HG03469 (cell line): ENCODE measurements around the gene PLEKHO2.
A peak's percentile ranks its signal among the peaks of the same experiment; 100 is the strongest.
"Not testable (repeated sequence)": the region's sequence is repeated elsewhere in the genome, so short reads cannot be mapped to it uniquely, and the experiment has no call there.

Source experiments
- ATAC-seq: cut with Tn5 transposase; IDR thresholded peaks from one replicate; pipeline ENCODE4 v1.9.1; 2021; ENCODE audit warnings: mild to moderate bottlenecking, moderate library complexity, moderate number of reproducible peaks; ENCODE audit not compliant: unreplicated experiment

Gene PLEKHO2, protein sequence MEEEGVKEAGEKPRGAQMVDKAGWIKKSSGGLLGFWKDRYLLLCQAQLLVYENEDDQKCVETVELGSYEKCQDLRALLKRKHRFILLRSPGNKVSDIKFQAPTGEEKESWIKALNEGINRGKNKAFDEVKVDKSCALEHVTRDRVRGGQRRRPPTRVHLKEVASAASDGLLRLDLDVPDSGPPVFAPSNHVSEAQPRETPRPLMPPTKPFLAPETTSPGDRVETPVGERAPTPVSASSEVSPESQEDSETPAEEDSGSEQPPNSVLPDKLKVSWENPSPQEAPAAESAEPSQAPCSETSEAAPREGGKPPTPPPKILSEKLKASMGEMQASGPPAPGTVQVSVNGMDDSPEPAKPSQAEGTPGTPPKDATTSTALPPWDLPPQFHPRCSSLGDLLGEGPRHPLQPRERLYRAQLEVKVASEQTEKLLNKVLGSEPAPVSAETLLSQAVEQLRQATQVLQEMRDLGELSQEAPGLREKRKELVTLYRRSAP

DNA sequence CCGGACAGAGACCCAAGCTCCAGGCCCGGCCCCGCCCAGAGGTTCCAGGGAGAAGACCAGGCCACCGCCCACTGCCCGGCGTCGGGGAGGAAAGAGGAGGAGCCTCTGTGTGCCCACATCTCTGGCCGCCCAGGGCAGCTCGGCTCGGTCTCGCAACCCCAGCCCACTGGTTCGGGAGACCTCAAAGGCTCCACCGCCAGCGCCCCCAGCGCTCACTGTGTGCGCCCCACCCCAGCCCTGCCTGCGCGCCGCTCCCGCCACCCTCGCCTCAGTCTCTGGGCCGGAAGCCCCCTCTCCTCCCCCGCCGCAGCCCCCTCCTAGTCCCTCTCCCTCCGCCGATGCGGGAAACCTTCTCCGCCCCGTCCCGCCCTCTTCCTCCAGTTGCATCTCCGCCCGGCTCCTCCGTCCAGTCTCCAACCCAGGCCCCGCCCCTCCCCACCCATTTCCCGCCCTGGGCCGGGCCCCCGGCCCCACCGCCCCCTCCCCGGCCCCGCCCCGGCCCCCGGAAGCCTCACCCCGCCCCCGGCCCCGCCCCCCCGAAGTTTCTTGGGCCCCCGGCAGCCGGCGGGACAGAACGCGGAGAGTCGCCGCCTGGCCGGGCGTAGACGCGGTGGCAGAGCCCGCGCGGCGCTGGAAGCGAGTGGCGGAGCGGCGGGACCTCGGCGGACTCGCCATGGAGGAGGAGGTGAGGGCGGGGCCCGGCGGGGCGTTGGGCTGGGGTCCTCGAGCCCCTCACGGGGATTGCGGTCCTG, at the start of gene PLEKHO2:
PLEKHO2 (plus strand) TSS at position 572 of the 752 bp plus-strand sequence; CDS start at position 674, 102 bp downstream.
- peak; percentile 33 for ATAC-seq

DNA sequence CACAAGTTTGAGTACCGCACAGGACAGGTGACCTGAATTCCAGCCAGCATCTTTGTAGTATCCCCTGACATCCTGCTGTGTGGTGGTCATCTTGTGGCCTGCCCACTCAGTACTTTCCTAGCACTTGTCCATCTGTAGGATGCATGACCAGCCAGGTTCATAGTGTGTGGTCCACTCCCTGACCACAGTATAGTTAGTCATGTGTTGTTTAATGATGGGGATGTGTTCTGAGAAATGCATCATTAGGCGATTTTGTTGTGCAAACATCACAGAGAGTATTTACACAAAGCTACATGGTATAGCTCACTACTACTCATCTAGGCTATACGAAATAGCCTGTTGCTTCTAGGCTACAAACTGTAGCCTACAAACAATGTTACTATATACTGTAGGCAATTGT, 49.4 kb upstream of the PLEKHO2 start:
- ATAC-seq = no peak

DNA sequence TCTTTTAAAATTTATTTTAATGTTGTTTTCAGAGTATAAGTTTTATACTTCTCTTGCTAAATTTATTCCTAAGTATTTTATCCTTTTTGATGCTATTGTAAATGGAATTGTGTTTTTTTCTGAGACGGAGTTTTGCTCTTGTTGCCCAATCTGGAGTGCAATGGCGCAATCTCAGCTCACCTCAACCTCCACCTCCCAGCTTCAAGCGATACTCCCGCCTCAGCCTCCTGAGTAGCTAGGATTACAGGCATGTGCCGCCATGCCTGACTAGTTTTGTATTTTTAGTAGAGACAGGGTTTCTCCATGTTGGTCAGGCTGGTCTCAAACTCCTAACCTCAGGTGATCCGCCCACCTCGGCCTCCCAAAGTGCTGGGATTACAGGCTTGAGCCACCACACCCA, 46.4 kb upstream of the PLEKHO2 start:
- ATAC-seq = not testable (repeated sequence)

DNA sequence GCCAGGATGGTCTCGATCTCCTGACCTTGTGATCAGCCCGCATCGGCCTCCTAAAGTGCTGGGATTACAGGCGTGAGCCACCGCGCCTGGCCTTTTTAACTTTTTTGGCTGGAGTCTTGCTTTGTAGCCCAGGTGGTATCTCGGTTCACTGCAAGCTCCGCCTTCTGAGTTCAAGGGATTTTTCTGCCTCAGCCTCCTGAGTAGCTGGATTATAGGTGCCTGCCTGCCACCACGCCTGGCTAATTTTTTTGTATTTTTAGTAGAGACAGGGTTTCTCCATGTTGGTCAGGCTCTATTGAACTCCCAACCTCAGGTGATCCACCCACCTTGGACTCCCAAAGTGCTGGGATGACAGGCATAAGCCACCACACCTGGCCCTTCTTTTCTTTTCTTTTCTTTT, 45.8 kb upstream of the PLEKHO2 start:
- ATAC-seq = not testable (repeated sequence)

DNA sequence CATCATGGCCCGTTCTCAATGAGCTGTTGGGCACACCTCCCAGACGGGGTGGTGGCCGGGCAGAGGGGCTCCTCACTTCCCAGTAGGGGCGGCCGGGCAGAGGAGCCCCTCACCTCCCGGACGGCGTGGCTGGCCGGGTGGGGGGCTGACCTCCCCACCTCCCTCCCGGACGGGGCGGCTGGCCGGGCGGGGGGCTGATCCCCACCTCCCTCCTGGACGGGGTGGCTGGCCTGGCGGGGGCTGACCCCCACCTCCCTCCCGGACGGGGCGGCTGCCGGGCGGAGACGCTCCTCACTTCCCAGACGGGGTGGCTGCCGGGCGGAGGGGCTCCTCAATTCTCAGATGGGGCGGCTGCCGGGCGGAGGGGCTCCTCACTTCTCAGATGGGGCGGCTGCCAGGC, 42.8 kb upstream of the PLEKHO2 start:
- not testable (repeated sequence) for ATAC-seq

DNA sequence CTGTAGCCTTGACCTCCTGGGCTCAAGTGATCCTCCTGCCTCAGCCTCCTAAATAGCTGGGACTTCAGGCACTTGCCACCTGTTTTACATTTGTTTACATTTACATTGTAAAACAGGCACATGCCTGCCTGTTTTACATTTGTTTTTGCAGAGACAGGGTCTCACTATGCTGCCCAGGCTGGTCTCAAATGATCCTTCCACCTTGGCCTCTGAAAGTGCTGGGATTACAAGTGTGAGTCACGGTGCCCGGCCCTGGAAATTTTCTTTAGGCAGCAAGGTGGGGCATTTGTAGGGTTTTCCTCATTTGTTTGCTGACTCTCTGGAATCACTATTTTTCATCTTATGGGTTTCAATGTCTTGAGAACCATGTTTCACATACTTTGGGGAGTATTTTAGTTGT, 41.2 kb upstream of the PLEKHO2 start:
- ATAC-seq = no peak

DNA sequence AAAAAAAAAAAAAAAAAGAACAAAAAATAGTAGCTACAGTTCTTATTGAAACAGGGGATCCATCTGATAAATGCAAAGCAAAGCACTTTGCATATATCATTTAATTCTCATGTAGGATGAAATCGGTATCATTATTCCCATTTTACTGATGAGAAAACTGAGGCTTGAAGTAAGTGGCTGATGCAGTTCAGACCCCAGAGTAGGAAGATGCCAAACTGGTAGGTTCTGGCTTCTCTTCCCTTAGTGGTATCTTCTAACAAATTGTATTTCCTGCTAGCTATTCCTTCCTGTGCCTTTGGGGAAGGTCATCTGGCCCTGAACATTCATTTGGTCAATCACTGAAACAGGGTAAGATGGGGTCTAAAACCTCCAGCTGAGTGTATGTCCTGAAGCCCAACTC, 38.2 kb upstream of the PLEKHO2 start:
- ATAC-seq = no peak

DNA sequence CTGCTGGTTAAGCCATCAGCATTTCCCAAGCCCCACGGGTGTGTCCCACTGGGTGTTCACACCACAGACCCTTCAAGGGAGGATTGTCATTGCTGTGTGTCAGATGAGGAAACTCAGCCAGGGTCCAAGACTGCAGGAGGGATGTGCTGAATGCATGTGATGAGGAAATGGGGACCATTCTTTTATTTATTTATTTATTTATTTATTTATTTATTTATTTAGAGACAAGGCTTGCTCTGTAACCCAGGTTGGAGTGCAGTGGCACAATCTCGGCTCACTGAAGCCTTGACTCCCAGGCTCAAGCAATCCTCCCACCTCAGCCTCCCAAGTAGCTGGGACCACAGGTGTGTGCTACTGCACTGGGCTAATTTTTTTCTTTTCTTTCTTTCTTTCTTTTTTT, 37.1 kb upstream of the PLEKHO2 start:
- ATAC-seq = no peak

DNA sequence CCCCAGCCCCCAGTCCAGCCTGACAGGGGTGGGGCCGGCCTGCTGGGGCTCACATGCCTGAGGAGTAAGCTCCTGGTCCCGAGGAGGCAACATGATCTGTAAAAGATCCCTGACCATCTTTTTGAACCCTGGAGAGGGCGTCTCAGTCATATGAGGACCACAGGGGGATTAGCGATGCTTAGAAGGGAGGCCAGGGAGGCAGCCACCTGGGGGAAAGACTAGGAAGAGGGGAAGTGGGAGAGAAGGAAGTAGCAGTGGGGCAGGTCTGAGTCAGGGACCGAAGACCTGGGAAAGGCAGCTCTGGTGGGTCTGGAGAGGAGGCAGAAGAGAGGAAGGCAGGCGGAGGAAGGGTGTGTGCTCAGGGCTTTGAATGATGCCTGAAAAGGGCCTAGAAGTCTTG, 35.2 kb upstream of the PLEKHO2 start:
- ATAC-seq = no peak

DNA sequence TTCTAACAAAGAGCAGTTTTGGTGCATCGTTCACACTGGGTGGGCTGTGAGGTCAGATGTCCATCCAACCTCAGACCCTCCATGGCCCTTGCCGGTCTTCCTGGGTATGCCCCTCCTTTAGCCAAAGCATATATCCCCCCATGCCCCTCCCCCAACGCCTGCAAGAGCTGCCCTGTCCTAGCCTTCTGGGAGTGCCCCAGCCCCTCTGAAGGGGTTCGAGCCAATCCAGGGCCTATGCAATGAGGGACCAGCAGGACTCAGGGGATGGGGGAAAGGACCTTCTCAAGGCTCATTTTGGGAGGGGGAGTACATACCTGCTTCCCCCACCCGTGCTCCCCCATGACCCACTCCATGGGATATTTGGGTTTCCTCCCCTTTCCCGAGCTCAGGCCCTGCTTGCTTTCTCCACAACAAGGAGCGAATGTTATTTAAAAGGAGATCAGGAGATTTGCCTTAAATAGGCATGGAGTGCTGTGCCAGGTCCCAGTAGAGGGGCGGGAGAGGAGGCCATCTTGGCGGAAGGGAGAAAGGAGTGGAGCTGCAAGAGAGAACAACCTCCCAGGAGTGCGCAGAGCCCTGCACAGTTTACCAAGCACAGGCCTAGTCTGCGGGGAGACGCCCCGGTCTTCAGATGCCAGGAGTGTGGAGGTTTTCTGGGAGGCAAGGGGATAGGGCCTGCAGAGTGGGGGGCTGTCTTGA, 34.5 kb upstream of the PLEKHO2 start:
- no peak for ATAC-seq

DNA sequence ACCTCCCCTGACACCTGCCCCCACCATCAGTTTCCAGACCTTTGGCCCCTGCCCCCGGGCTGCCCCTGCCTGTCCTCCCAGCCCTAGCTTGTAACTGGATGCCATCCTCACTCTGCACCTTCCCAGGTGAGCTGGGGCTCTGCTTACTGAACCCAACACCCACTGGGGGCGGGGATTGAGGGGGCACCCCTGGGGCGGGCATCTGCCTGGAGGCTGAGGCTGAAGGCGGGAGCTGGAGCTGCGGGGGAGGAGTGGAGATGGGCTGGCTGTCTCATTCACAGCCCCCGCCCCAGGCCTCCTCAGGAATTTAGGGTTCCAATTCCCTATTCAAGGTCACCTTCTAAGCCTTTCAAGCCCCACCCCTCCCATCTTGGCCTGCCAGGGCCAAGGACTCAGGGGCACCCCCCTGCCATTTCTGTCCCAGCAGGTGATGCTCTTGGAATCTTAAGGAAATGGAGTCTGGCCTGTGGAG, 33.9 kb upstream of the PLEKHO2 start:
- no peak for ATAC-seq

DNA sequence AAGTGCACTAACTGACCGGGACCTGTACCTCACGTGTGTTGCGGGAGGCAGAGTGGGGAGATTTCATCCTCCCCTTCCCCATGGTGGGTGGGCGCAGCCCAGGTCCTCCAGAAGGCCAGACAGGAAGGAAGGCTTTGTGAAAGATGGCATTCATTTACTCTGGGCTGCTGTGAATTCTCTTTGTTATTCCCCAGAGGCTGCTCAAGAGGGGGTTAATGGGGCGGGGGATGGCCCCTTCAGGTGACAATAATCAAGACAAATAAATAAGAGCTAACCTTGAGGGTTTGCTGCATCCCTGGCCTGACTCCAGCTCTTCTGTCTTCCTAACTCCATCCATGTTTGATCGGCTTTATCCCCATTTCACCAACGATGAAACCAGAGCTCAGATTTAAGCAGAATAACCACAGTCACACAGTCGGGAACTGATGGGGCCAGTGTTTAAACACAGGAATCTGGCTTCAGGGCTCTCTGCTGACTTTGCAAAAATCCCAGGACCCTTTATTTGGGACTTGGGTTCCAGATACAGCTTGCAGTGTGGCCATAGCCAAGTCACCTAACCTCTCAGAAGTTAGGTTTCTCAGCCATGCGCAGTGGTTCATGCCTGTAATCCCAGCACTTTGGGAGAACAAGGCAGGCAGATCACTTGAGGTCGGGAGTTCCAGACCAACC, 32.8 kb upstream of the PLEKHO2 start:
- ATAC-seq = no peak

DNA sequence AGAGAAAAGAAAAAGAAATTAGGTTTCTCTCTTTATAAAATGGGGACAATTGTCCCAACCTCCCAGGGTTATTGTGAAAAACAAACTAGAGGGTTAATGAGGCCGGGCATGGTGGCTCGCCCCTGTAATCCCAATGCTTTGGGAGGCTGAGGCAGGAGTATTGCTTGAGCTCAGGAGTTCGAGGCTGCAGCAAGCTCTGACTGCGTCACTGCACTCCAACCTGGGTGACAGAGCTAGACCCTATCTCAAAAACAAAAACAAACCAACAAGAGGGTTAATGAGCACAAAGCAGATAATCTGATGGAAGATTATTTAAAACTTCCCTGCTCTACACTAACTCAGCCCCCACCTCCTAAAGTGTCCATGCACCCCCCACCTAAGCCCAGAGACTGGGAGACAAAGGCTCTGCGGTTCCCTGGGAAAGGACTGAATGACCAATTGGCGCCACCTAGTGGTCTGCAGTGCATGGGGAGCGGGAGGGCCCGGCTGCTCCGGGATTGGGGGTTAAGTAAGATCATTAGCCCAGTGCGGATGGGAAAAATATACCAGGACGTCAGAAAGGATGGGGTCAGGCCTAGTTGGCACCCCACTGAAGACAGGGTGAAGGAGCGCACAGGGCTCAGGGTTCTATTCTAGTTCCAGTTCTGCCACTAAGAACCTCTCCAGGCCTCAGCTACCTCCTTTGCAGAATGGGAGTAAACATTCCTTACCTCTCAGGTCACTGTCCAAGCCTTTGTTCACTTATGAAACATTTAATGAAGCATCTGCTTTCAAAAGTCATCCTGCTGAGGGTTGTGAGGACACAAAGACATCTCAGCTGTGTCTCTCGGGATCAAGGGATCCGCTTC, 31.8 kb upstream of the PLEKHO2 start:
- no peak for ATAC-seq

DNA sequence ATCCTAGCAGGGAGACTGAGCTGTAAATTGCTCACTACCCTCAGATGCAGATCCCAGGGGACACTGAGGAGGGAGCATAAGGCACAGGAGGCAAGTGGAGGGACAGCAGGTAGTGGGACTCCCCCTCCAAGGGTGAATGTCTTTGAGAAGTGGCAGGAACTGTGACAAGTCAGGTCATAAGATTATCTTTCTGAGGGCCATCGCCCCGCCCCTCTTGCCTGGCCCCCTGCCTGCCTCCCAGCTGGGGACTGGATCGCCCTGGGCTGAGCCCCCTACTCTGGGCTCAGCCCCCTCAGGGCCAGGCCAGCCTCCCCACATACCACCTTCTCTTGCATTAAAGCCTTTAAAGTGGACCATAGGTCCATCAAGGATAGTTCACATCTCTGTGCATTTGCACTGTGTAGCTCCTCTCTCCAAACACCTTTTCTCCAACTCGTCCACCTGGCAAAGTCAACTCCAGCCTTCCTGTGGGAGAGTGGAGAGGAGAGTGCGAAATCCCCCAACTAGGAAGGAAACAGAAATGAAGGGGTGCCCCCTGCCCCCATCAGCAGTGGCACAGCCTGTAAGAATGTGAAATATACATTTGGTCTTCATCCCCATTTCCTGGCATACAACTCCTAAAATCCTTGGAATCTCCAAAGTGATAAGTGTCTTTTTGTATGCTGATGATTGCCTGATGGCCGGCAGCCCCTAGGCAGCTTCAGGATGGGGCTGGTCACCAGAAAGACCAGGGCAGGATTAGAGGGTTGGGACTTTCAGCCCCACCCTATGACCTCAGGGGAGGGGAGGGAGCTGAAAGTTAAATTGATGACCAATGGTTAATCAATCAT, 31.0 kb upstream of the PLEKHO2 start:
- no peak for ATAC-seq

DNA sequence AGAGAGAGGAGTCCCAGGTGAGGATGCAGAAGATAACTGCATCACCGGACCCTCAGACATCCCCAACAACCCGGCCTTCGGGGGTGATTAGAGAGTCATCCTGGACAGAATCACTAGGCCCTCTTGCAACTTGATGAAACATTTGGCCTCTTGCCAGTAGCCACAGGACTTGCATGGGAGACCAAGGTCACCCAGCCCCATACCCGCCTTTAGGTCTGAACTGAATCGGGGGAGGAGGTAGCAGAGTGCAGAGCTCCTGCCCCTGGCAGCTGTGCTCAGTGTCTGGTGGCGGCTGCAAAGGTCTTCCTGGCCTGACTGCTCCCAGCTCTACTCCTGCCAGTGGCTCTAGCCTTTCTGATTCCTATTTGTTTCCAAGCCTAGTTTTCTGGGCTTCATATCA, 28.6 kb upstream of the PLEKHO2 start:
- ATAC-seq = peak; percentile 41

DNA sequence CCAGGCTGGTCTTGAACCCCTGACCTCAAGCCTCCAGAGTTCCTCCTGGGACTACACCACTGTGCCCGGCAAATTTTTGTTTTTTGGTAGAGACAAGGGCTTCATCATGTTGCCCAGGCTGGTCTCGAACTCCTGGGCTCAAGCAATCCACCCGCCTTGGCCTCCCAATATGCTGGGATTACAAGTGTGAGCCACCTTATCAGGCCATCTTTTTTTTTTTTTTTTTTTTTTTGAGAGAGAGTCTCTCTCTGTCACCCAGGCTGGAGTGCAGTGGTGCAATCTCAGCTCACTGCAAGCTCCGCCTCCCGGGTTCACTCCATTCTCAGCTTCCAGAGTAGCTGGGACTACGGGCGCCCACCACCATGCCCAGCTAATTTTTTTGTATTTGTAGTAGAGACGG, 27.4 kb upstream of the PLEKHO2 start:
- ATAC-seq = not testable (repeated sequence)

DNA sequence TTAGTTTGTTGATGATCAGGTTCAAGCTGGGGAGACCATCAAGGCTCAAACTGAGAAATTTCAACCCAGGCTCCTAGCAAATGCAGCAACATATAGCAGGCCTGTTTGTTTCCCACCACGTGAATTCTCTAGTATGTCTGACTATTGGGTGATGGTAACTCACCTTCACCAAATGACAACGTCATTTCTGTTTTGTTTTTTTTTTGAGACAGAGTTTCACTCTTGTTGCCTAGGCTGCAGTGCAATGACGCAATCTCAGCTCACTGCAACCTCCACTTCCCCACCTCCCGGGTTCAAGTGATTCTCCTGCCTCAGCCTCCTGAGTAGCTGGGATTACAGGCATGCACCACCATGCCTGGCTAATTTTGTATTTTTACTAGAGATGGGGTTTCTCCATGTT, 26.8 kb upstream of the PLEKHO2 start:
- ATAC-seq = not testable (repeated sequence)

DNA sequence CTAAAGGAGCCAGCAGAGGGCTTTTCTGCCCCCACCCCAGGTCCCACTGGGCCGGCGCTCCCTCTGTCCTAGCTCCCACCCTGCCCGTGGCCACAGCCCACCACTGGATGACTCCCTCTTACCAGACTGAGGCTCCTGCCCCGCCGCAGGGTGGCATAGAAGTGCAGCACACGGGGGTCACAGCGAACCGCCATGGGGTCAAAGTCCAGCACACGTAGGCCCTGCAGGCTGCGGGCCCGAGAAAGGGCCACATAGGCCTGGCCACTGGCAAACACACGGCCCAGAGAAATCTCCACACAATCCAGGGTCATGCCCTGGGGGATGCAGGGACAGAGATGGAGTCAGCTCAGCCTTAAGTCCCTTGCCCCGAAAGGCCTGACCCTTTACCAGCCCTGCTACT, 25.3 kb upstream of the PLEKHO2 start:
- no peak for ATAC-seq

DNA sequence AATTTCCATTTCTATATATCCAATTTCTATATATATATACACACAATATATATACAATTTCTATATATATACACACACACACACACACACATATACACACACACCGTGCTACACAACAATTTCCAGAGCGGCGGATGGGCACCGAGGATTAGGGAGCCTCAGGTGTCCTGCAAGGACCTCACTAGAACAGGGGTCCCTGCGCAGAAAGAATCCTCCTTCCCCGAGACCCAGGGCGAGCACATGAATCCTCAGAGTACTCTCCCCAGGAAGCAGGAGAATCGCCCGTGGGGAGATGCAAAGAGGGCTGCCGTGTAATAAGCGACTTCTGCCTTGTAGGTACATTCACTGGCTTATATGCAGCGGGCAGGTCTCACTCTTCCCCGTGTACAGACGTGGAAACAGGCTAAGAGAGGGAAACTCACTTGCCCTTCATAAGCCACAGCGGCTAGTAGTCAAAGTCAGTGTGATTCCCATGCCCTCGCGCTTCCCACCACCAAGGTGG, 16.7 kb upstream of the PLEKHO2 start:
- ATAC-seq = no peak
